ENCODE measurements around the gene EIF2AK3. TPM values are rescaled to one million over a fixed set of nuclear protein-coding genes. Genes with fewer than 3 reads are reported as not detected.

Gene EIF2AK3
- total and polyA plus RNA-seq, 2 of the 4 experiments (the other 2 are of a cell fraction) = 7.9 to 22.8 TPM

- H2AK9ac ChIP-seq (replicated peaks; ENCODE audit: low read depth, low read length, poor library complexity) = no peak overlapping the region
- H3K9ac ChIP-seq (ENCODE audit: low read depth, low read length) = no peak overlapping the region
- no peak overlapping the region for H2AFZ ChIP-seq (replicated peaks; ENCODE audit: low read length, poor library complexity)
- dilution Hi-C loops (cut with HindIII; ENCODE audit: low sequenced_read_pairs, unreplicated experiment) = no loop called here
- H3K79me1 ChIP-seq (ENCODE audit: low read depth in 1 of 2, low read length in 2 of 2) = peaks cover 5 to 8% of the 10 kb centered on the region in 2 experiments; a peak in 3 of 4 replicates
- no peak overlapping the region for H2BK5ac ChIP-seq (ENCODE audit: low read depth, low read length, poor library complexity, severe bottlenecking)
- H3K4me1 ChIP-seq (ENCODE audit: control insufficient read depth, insufficient read depth, low read length) = no peaks in the 10 kb centered on the region
- no peak overlapping the region for H4K5ac ChIP-seq (ENCODE audit: low read depth, low read length)
- no peak overlapping the region for H4K8ac ChIP-seq (ENCODE audit: low read depth in 2 of 2, low read length in 2 of 2)
- WGBS, 2 experiments (ENCODE audit: extremely low coverage in 2 of 2, insufficient read length in 1 of 2) = no CpG with 5 or more reads among the region's 3 CpGs
- no peak overlapping the region for H2AK5ac ChIP-seq (ENCODE audit: low read depth, low read length)
- no peak overlapping the region for H3K4me2 ChIP-seq (ENCODE audit: low read depth, low read length)
- no peak overlapping the region for H3K4ac ChIP-seq (ENCODE audit: low read depth, low read length)
- TF ChIP-seq USF2 (IDR thresholded peaks at IDR 0.05; ENCODE audit: low read depth, low read length) (no peak), FOS (IDR thresholded peaks at IDR 0.05; ENCODE audit: low read depth, low read length) (no peak), BHLHE40 (IDR thresholded peaks at IDR 0.05; ENCODE audit: low read depth, low read length) (no peak), CTCF (conservative IDR thresholded peaks at IDR 0.05; ENCODE audit: low read depth, low read length) (no peak)
- POLR2A ChIA-PET (ENCODE audit: unreplicated experiment) = no interaction called here
- no peak overlapping the region for H2BK20ac ChIP-seq (ENCODE audit: low read depth, low read length)
- H3K4me3 ChIP-seq (ENCODE audit: insufficient read depth, low read depth, low read length) = no peak overlapping the region
- H4K20me1 ChIP-seq (ENCODE audit: insufficient read depth, low read length) = no peaks in the 10 kb centered on the region
- no peaks in the 10 kb centered on the region for H3K9me1 ChIP-seq (ENCODE audit: insufficient read depth, low read length)
- no TSS peak for BruUV-seq (replicated peaks)
- CTCF ChIA-PET = interaction anchor here (1.0 kb wide), 1 partner anchor 10 kb away, joined by 4 read pairs; no protein-coding TSS in a partner anchor
- H2BK15ac ChIP-seq (ENCODE audit: low read depth, low read length) = no peak overlapping the region
- peaks cover 7% of the 10 kb centered on the region; the same call in 1 of the 2 replicates for H3K27me3 ChIP-seq (ENCODE audit: control insufficient read depth, insufficient read depth, low read length)
- ATAC-seq (ENCODE audit: low read depth) = no peak
- no peaks in the 10 kb centered on the region for H3K36me3 ChIP-seq (ENCODE audit: control insufficient read depth, insufficient read depth, low read length)
- no peak overlapping the region for H3K18ac ChIP-seq (ENCODE audit: low read depth, low read length)
- in situ Hi-C loops (cut with MboI; ENCODE audit: low sequenced_read_pairs) = no loop called here
- H3K14ac ChIP-seq (replicated peaks; ENCODE audit: low read depth, low read length) = no peak overlapping the region
- no peak for DNase-seq
- no peak overlapping the region for H3K56ac ChIP-seq (ENCODE audit: extremely low read depth, insufficient read depth, low read length)
- H3K23ac ChIP-seq (ENCODE audit: low read depth, low read length) = no peak overlapping the region
- no peak overlapping the region for H4K91ac ChIP-seq (ENCODE audit: insufficient read depth, low read depth, low read length)
- no peak overlapping the region for H2BK120ac ChIP-seq (ENCODE audit: low read depth, low read length)
- no peak overlapping the region for H3K27ac ChIP-seq (ENCODE audit: insufficient read depth, low read length)
- no peaks in the 10 kb centered on the region for H3K9me3 ChIP-seq (ENCODE audit: control insufficient read depth, insufficient read depth, low read length)
- intact Hi-C loops (cut with micrococcal nuclease) = no loop called here
These were observed 5.3 kb upstream of the EIF2AK3 start for GRCh38 chr2:88632569-88632968.
